D721Med (cell line): ENCODE results near the gene GALE.

Experiments used
- DNase-seq: peaks from one replicate; pipeline ENCODE4 v3.0.0; 2011; ENCODE audit warnings: low spot score; ENCODE audit not compliant: insufficient read length
- FAIRE-seq: peaks from 2 replicates; lab custom pipeline; 2011; peaks lifted over from hg19 to GRCh38; lab: Jason Lieb, UNC
- TF ChIP-seq, protein P1 (sequence below): IDR thresholded peaks from 2 replicates; pipeline ENCODE4 v1.5.1; 2012; ENCODE audit warnings: mild to moderate bottlenecking, control low read depth; ENCODE audit not compliant: insufficient read depth; ENCODE audit errors: missing control alignments

GALE gene

DNA sequence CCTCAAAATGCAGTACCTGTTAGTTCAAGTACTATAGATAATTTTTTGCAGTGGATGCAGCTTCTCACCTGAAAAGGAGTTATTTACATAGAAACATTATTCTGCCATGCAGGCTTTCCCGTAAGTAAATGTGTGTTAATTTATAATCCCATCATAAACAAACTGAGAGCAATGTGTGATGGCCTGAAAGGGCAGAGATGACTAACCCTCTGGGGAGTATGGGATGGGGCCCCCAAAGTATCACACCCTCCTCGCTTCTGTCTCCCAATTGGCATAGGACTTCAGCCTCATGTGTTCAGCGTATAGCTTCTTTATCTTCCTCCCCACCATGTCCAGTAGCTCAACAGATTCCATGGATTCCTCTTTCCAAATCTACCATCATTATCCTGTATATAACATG, 17.1 kb upstream of the GALE start:
- FAIRE-seq: no peak
- DNase-seq: no peak
- TF ChIP-seq, protein P1, sequence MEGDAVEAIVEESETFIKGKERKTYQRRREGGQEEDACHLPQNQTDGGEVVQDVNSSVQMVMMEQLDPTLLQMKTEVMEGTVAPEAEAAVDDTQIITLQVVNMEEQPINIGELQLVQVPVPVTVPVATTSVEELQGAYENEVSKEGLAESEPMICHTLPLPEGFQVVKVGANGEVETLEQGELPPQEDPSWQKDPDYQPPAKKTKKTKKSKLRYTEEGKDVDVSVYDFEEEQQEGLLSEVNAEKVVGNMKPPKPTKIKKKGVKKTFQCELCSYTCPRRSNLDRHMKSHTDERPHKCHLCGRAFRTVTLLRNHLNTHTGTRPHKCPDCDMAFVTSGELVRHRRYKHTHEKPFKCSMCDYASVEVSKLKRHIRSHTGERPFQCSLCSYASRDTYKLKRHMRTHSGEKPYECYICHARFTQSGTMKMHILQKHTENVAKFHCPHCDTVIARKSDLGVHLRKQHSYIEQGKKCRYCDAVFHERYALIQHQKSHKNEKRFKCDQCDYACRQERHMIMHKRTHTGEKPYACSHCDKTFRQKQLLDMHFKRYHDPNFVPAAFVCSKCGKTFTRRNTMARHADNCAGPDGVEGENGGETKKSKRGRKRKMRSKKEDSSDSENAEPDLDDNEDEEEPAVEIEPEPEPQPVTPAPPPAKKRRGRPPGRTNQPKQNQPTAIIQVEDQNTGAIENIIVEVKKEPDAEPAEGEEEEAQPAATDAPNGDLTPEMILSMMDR: no peak

DNA sequence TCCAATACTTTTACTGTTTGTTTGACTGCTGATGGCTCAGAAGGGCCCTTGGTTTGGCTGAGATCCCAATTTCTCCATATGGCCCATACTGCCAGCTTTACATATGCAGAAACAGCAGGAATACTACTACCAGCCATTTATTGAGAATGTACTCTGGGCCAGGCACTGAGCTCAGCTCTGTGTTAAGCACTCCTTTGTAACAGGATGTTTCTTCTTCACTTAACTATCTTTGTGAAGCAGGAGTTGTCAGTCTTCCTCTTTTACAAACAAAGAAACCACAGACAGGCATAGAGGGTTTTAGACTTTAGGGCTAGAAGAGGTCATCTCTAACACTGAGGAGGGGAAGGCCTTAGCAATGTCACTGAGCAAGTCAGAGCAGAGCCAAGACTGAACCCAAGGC, 16.4 kb upstream of the GALE start:
- no peak for FAIRE-seq
- DNase-seq: no peak
- TF ChIP-seq, protein P1: no peak

DNA sequence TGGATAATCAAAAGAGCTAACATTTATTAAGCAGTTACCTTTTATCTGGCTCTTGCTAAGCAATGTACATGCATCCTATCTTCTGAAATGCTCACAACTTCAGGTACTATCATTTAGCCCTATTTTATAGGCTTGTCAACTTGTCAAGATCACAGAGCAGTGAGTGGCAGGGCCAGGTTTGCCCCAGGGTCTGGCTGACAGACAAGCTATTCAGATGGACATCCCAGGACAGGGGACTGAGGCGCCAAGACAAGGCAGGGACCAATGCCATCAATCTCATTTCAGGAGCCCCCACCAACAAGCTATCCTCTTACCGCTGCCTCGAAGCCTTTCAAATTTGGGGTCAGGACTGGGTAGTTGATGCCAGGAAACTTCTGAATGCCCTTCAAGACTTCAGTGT, 15.8 kb upstream of the GALE start:
- FAIRE-seq (no peak), DNase-seq (no peak)
- TF ChIP-seq, protein P1: no peak

DNA sequence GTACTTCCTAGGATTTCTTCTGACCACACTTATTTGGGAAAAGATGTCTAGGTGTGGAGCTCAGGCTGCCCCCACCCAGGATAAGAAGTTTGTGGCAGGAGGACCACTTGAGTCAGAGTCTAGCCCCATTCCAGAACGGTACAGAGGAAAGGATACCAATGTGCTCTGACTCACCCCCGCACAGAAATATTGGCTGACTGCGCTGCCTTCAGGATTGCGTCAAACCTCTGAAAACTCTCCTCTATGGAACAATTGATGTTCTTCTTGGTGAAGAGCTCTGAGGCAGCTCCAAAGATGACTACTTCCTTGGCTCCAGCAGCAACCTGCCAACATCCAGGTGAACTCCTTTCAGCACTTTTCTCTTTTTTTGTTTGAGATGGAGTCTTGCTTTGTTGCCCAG, 13.5 kb upstream of the GALE start:
- DNase-seq (no peak), FAIRE-seq (no peak)
- TF ChIP-seq, protein P1: no peak

DNA sequence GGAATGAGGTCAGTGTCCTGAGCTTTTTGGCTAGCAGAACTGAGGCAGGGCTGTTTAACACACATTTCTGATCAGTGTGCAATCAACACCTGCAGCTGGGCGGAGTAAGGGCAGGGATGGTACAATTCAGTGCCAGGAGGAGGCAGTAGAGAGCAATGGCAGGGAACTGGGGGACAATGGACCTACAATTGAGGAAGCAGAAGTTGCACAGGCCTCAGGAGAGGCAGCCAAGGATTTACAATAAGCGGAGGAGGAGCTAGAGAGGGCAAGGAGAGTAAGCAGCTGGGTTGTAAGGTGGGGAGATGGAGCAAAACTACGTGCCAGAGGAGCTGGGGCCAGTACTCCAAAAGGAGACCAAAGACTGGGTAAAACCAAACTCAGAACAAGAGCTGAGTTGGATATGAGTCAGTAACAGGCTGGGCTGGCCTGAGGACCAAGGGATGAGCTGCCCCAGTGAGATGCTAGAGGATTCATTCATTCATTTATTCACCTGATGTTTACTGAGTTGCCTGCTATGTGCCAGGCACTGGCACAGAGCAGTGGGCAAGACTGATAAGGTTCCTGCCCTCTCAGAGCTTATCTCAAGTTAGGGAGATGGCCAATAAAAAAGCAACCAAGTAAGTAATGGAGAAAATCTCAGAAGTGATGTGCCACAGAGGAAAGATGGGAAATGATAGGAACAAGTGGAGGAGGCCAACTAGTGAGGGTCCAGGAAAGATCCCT, 10.4 kb upstream of the GALE start:
- TF ChIP-seq, protein P1: peak; percentile 54
- no peak for FAIRE-seq
- DNase-seq: no peak

DNA sequence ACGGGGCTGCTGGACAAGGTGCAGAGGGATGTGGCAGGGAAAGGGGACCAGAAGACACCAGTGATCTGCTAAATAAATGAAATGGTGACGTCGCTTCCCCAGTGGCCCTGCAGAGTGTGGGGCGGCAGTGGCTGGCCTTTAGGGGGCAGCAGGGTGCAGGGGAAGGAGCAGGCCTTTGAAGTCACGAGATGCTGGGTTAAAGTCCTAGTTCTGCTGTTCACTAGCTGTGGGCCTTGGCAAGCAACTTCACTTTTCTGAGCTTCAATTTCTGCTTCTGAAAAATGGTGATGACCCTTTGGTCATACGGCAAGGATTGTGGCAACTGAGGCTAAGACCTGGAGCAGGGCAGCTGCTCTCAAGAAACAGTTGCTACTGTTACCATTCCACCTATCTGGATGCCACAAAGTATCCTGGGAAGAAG, 9.2 kb upstream of the GALE start:
- DNase-seq: no peak
- TF ChIP-seq, protein P1: peak; percentile 79
- FAIRE-seq: no peak

DNA sequence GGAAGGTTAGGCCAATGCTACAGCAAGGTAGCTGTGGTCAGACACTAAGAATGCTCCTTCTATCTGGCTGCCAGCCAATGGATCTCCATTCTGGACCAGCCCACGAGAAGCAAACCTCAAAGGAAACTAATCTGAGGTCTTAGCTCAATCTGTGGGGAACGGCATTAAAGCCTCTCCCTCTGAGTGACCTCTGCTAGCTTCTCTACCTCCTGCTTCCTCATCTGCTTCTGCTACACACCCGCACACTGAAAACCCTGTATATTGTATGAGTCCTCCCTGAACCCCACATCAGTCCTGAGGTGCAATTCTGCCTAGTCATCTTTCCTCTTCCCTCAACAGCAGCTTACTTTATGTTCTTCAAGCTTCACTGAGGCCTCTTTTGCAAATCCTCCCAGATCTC, 6.9 kb upstream of the GALE start:
- TF ChIP-seq, protein P1: no peak
- FAIRE-seq (no peak), DNase-seq (no peak)
